Left kidney (tissue), 2 donors: ENCODE measurements around the gene RBM44. TPM values are rescaled to one million over a fixed set of nuclear protein-coding genes. Genes with fewer than 3 reads are reported as not detected.
"Not testable (repeated sequence)": the region's sequence is repeated elsewhere in the genome, so short reads cannot be mapped to it uniquely, and the experiment has no call there.

ENCODE experiments used
- DNase-seq: peaks from one replicate; pipeline ENCODE4 v3.0.0-alpha.2; 2013
- polyA plus RNA-seq: library from polyadenylated mRNA; unstranded; fragments of 120-200 nt; gene quantifications from one replicate; pipeline ENCODE4 v1.2.1, GENCODE V29; 2013; ENCODE audit not compliant: insufficient read length

The RBM44 gene
- polyA plus RNA-seq, 1 donor, result 0.78 TPM

DNA sequence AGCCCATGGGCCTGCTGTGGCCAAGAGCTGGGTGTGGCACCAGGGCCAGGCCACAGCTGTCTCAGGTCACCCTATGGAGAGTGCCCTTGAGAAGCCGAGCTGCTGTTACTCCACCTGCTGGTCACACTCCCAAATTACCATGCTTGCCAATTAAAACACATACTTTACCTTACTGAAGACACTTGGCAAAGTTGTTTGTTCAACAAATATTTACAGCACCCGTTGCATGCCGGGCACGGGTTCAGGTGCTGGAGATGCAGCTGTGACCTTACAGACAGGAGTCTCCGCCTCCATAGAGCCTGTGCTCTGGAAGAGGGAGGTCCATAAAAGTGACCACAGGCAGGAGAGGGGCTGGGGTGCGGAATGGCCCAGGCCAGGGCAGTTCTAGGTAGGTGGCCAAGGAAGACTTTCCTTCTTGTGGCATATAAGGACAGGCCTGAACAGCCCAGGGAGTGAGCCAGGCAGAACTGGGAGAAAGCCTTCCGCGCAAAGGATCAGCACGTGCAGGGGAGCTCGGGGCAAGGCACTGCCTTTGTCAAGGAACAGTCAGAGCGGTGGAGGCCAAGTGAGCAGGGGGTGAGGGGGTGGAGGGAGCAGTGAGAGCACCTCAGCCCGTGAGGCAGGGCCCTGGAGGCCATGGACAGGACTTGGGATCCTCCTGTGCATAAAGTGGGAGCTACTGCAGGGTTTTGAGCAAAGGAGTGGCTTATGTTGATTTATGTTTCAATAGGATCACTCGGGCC lies 23.6 kb upstream of the RBM44 start:
- peak; percentile 40 for DNase-seq

DNA sequence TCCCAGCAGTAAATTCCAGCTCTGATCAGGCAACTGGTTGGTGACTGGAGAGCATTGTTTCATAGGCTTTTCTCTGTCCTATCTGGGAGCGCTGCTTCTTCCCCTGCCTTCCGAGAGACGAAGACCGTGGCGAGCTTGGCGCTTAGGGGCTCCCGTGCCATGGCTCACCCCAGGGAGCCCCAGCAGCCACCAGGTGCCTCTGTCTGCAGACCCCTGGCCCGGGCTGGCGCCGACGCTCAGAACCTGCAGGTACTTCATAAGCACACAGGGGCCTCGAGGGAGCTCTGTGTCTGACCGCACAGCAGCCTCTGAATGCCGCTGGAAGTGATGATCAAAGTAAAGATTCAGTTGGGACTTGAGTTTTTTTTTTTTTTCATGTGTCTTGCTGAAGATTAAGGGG lies 19.1 kb upstream of the RBM44 start:
- DNase-seq, result no peak

GRCh38 chr2:237782181-237782580 lies 16.4 kb upstream of the RBM44 start:
- DNase-seq, result no peak

GRCh38 chr2:237783678-237784077 lies 14.9 kb upstream of the RBM44 start:
- DNase-seq, result not testable (repeated sequence)

DNA sequence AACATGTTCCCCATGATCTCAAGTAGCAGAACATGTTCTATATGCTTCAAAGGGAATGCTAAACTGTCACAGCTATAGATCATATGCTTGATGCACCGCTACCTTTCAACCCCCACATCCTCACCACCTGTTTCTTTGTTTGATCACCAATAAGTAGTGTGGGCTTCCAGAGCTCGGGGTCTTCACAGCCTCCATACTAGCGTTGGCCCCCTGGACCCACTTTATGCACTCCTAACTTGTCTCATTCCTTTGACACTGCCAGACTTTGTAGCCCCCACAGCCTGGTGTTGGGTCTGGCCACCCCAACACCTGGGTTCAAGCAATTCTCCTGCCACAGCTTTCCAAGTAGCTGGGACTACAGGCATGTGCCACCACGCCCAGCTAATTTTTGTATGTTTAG lies 11.6 kb upstream of the RBM44 start:
- no peak for DNase-seq

DNA sequence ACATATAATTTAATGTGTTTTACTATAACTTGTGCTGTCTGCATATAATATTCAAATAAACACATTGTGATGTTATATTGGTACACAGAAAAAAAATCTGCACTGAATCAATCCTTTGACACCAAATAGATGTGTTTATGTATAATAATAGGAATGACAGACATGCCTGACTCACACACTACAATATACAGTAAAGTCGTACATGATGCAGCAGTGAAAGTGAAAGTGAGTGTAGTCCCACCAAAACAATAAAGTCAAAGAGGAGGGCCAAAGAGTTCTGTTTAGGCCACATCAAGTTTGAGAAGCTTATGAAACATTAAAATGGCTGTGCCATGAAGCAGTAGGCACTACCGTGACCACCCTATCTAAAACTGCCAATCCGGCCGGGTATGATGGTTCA lies 8.2 kb upstream of the RBM44 start:
- DNase-seq, result no peak

- DNase-seq, result no peak
Measured at GRCh38 chr2:237791977-237792727, 6.4 kb upstream of the RBM44 start.

- no peak for DNase-seq
Measured at GRCh38 chr2:237797253-237797652, 1.3 kb upstream of the RBM44 start.

DNA sequence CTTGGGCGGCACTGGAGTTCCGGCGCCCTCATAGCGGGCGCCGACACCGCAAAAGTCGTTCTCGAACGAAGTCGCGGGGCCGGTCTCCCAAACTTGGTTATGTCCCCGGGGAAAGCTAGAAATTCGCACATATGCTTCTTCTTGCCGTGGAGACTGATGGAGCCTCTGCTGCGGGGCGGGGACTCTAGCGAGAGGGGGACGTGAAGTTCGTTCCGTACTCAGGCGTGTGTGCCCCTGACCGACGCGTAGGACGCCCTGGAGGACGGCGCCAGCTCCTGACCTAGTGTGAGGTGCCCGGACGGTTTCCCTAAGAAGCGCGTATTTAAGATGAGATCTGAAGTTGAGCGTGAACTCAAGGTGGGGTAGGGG lies 465 bp downstream of the RBM44 start:
- DNase-seq, result no peak

- DNase-seq, result no peak
Measured at GRCh38 chr2:237801466-237801865, 2.9 kb downstream of the RBM44 start.

DNA sequence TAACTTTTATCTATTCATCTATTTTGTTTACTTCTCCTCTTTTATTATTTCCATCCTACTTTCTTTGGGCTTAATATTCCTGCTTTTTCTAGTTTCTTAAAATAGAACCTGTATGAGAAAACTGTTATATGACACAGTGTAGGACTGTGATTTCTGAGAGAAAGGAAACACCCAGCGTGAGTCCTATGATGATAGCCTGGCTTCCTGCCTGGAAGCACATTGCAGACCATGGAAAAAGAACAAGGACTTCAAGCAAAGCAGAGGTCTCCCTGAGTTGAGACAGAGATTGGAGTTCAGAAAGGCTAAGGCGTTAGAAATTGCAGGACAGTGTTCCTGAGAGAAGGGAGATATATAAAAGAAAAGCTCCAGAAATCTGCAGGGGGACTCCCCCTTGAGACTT lies 7.8 kb downstream of the RBM44 start:
- no peak for DNase-seq

DNA sequence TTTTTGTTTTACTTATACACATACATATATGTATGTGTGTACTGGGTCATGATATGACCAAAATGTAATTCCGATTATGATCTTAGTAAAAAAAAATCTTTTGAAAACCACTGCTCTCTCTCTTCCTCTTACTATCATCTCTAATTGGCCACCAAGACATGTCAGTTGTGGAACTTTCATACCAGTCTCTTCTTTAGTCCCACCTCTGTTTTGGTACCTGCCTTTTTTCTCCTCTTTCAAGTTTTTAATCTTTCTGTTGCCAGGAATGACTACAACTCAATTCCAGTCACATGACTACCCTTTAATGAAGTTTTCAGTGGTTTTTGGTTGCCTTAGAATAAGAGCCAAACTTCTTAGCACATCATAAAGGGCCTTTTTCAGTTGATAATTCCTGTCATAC lies 17.1 kb downstream of the RBM44 start:
- DNase-seq, result no peak

- DNase-seq, result no peak
Measured at GRCh38 chr2:237816531-237816930, 18.0 kb downstream of the RBM44 start.

DNA sequence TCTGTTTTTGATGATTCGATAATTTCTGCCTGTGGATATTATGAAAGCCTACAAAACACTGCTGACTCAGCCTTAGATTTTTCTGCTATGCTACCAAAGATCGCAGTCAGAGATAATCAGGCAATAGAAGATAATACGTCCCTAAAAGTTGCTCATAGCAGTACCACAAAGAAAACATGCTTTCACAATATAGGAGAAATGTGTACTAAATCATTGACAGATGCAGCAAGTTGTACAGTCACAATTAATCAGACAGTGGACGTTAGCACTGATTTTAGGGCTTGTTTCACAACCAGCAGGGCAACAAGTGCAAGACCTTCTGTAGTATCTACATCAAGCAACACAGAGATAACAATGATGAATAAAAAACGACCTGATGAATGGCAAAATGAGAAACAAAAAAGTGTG lies 19.5 kb downstream of the RBM44 start:
- DNase-seq, result no peak

GRCh38 chr2:237819231-237819630 lies 20.7 kb downstream of the RBM44 start:
- no peak for DNase-seq

- no peak for DNase-seq
Measured at GRCh38 chr2:237820421-237820820, 21.8 kb downstream of the RBM44 start.

GRCh38 chr2:237823544-237823943 lies 25.0 kb downstream of the RBM44 start:
- DNase-seq, result no peak

DNA sequence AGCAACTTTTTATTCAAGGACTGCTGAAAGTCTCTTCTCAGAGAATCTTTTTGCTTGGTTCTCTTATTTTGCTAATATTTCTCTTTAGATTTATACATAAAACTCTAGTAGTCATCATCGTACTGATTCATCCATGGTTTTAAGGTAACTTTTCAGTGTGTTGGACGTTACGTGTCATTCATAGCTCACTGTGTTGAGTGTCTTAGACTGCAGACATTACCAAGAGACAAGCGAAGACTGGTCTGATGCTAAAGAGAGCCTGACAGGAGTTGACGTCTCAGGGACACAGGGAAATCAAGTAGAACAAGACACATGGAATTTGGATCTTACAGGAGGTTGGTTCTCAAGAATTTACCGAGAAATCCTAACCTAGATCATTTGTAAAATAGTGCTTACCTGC lies 25.5 kb downstream of the RBM44 start:
- no peak for DNase-seq

DNA sequence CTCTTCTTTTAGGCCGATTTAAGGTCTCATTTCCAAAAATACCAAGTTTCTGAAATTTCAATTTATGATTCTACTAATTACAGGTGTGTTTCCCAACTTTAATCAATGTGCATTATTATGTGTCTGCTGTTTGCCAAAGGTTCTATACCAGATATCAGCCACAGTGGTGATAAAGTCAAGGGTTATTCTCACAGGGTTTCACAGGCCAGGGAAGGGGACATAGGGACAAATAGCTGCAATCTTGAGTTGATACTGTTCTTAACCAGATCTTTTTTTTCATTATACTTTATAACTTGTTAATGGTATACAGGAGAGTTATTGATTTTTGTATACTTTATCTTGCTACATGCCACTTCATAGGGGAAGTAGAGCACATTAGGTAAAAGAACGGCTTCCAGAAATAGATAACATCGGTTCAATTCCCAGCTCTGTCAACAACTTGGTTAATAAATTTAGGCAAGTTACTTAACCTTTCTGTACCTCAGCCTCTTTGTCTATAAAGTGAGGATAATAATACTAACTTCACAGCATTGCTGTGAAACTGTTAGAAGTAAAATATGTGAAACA lies 28.9 kb downstream of the RBM44 start:
- DNase-seq, result no peak

DNA sequence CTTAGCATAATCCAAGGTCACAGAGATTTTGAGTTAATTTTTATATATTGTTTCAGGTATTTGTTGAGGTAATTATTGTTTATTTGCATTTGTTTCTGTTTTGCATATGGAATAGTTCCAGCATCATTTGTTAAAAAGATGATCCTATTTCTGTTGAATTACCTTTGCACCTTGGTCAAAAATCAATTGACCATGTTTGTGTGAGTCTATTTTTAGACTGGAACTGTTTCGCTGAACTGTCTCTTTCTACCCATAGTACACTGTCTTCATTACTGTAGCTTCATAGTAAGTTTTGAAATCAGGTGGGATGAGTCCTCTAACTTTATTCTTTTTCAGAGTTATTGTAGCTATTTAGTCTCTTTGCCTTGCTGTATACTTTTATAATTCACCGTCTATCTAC lies 31.9 kb downstream of the RBM44 start:
- no peak for DNase-seq

DNA sequence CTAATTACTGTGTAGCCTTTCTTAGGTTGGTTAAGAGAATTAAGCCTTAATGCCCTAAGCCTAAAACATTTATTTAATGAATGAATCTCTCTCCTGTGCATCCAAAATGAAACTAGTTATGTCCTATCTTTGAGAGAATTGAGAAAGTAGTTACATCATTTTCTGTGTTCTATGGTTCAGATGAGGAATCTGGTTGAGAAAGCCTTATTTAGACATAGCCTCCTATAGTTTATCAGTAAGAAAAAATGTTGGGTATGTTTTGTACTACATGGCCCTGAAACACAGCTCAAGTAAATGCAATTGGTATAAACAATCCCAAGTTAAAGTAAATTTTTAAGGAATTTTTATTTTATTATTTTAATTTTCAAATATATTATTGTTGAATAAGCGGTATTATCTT lies 35.0 kb downstream of the RBM44 start:
- DNase-seq, result no peak

GRCh38 chr2:237835372-237835771 lies 36.8 kb downstream of the RBM44 start:
- DNase-seq, result no peak

- no peak for DNase-seq
Measured at GRCh38 chr2:237841051-237841450, 42.5 kb downstream of the RBM44 start.

GRCh38 chr2:237848940-237849339 lies 50.4 kb downstream of the RBM44 start:
- not testable (repeated sequence) for DNase-seq
